PC-9 (cell line): ENCODE results near the gene RNH1.

Experiments
- EZH2 ChIP-seq: fragments of 200-600 bp; sonication (generic); IDR thresholded peaks from 2 replicates; pipeline ENCODE4 v1.8.0; 2017; ENCODE audit warnings: antibody characterized with exemption, low read depth
- TF ChIP-seq, protein P1 (sequence below): fragments of 200-600 bp; sonication (generic); conservative IDR thresholded peaks from 2 replicates; pipeline ENCODE4 v1.6.1; 2017; ENCODE audit warnings: mixed run types, antibody characterized with exemption, mild to moderate bottlenecking, moderate library complexity

DNA sequence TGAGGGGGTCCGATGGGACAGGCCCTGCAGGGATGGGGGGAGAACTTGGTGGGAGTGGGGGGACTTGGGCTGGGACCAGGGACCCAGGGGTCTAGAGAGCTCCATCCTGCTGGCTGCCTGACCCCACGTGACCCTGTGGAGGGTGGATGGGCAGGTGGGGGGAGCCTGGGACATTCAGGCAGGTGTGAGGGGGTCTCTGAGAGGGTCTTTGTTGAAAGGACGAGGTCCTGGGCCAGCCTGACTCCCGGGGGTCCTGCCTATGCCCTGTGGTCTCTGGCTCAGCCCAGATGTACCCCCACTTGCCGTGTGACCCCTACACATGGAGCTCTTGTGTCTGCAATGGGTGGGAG lies 37.8 kb upstream of the RNH1 start:
- TF ChIP-seq, protein P1, sequence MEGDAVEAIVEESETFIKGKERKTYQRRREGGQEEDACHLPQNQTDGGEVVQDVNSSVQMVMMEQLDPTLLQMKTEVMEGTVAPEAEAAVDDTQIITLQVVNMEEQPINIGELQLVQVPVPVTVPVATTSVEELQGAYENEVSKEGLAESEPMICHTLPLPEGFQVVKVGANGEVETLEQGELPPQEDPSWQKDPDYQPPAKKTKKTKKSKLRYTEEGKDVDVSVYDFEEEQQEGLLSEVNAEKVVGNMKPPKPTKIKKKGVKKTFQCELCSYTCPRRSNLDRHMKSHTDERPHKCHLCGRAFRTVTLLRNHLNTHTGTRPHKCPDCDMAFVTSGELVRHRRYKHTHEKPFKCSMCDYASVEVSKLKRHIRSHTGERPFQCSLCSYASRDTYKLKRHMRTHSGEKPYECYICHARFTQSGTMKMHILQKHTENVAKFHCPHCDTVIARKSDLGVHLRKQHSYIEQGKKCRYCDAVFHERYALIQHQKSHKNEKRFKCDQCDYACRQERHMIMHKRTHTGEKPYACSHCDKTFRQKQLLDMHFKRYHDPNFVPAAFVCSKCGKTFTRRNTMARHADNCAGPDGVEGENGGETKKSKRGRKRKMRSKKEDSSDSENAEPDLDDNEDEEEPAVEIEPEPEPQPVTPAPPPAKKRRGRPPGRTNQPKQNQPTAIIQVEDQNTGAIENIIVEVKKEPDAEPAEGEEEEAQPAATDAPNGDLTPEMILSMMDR, result no peak
- TF ChIP-seq EZH2, result no peak
